Bronchial epithelial cell (primary cell): ENCODE measurements around the gene RNF168. TPM values are rescaled to one million over a fixed set of nuclear protein-coding genes. Genes with fewer than 3 reads are reported as not detected.

Experiments
- DNase-seq: peaks from one replicate; pipeline ENCODE4 v3.0.0-alpha.2; 2010; ENCODE audit warnings: low read depth
- FAIRE-seq: peaks from 2 replicates; lab custom pipeline; 2011; peaks lifted over from hg19 to GRCh38; lab: Jason Lieb, UNC
- H3K27me3 ChIP-seq: 2 replicates; pipeline ENCODE4 v1.5.1; 2011; ENCODE audit warnings: low read length; ENCODE audit not compliant: control insufficient read depth, insufficient read depth
- H3K36me3 ChIP-seq: 2 replicates; pipeline ENCODE4 v1.5.1; 2011; ENCODE audit warnings: low read length; ENCODE audit not compliant: control insufficient read depth, insufficient read depth
- H3K4me3 ChIP-seq: 2 replicates; pipeline ENCODE4 v1.5.1; 2011; ENCODE audit warnings: mild to moderate bottlenecking, low read depth, low read length, control low read depth
- total RNA-seq: library from RNA; depleted of rRNA; stranded (reverse); fragments of >200 nt; gene quantifications from 2 replicates; pipeline ENCODE4 v1.2.1, GENCODE V29; 2014
- TF ChIP-seq, protein P1 (sequence below): IDR thresholded peaks from 2 replicates; pipeline ENCODE4 v1.5.1; 2011; ENCODE audit warnings: mild to moderate bottlenecking, moderate library complexity, low read length, control low read depth, inconsistent platforms; ENCODE audit not compliant: insufficient read depth, severe bottlenecking

Gene RNF168
- total RNA-seq, 1 donor from 2014 or later = 8.2 TPM

DNA sequence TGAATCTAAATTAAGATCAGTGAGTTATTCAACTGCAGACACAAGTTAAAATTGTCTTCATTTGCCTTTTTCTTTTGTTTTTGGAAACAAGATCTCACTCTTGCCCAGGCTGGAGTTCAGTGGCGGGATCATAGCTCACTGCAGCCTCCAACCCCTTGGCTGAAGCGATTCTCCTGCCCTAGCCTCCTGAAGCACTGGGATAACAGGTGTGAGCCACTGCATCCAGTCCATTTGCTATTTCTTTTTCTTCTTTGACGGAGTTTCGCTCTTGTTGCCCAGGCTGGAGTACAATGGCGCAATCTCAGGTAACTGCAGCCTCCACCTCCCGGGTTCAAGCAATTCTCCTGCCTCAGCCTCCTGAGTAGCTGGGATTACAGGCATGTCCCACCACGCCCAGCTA lies 10.3 kb downstream of the RNF168 start:
- no peak overlapping the region for H3K4me3 ChIP-seq
- FAIRE-seq (no peak), DNase-seq (no peak)
- peaks cover 2% of the 10 kb centered on the region for H3K36me3 ChIP-seq
- TF ChIP-seq, protein P1, sequence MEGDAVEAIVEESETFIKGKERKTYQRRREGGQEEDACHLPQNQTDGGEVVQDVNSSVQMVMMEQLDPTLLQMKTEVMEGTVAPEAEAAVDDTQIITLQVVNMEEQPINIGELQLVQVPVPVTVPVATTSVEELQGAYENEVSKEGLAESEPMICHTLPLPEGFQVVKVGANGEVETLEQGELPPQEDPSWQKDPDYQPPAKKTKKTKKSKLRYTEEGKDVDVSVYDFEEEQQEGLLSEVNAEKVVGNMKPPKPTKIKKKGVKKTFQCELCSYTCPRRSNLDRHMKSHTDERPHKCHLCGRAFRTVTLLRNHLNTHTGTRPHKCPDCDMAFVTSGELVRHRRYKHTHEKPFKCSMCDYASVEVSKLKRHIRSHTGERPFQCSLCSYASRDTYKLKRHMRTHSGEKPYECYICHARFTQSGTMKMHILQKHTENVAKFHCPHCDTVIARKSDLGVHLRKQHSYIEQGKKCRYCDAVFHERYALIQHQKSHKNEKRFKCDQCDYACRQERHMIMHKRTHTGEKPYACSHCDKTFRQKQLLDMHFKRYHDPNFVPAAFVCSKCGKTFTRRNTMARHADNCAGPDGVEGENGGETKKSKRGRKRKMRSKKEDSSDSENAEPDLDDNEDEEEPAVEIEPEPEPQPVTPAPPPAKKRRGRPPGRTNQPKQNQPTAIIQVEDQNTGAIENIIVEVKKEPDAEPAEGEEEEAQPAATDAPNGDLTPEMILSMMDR = no peak
- no peaks in the 10 kb centered on the region for H3K27me3 ChIP-seq

- DNase-seq (no peak), FAIRE-seq (no peak)
- H3K36me3 ChIP-seq = peaks cover 4% of the 10 kb centered on the region
- H3K27me3 ChIP-seq = no peaks in the 10 kb centered on the region
- TF ChIP-seq, protein P1 = no peak
- no peak overlapping the region for H3K4me3 ChIP-seq
Observed at GRCh38 chr3:196492080-196492479, 11.5 kb downstream of the RNF168 start.

DNA sequence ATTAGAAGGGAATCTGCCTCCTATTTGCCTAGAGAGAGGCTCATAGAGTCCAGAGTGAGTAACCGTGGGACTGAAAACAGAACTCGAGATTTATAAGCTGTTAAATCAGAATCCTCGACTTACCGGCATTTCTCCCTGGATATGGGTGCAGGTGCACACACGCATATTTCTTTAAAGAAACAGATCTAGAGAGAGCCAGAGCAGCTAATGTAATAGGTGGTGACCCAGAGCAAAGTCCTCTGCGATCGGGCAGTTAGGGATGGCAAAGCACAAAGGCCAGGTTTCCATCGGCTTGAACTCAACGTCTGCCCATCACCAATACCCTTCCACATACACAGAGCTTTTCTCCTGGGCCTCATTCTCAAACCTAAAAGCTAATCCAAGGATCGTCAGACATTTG lies 13.8 kb downstream of the RNF168 start:
- Histone ChIP-seq H3K4me3 (no peak overlapping the region), H3K36me3 (peaks cover 6% of the 10 kb centered on the region), H3K27me3 (no peaks in the 10 kb centered on the region)
- FAIRE-seq (no peak), DNase-seq (no peak)
- TF ChIP-seq, protein P1 = no peak

GRCh38 chr3:196486263-196486662 lies 17.3 kb downstream of the RNF168 start:
- H3K4me3 ChIP-seq = no peak overlapping the region
- no peak for FAIRE-seq
- H3K36me3 ChIP-seq = peaks cover 15% of the 10 kb centered on the region
- peak; percentile 3 for DNase-seq
- TF ChIP-seq, protein P1 = peak; percentile 59
- no peaks in the 10 kb centered on the region for H3K27me3 ChIP-seq

GRCh38 chr3:196477678-196478077 lies 25.9 kb downstream of the RNF168 start:
- DNase-seq (no peak), FAIRE-seq (no peak)
- H3K4me3 ChIP-seq = no peak overlapping the region
- no peaks in the 10 kb centered on the region for H3K27me3 ChIP-seq
- TF ChIP-seq, protein P1 = no peak
- H3K36me3 ChIP-seq = peaks cover 4% of the 10 kb centered on the region

- FAIRE-seq = no peak
- TF ChIP-seq, protein P1 = no peak
Observed at GRCh38 chr3:196472286-196472685, 31.3 kb downstream of the RNF168 start.

More at GRCh38 chr3:196472286-196472685, 31.3 kb downstream of the RNF168 start:
- no peaks in the 10 kb centered on the region for H3K27me3 ChIP-seq
- DNase-seq = no peak
- H3K36me3 ChIP-seq = peaks cover 5% of the 10 kb centered on the region
- no peak overlapping the region for H3K4me3 ChIP-seq
